ENCODE data around the gene HMG20A.

The HMG20A gene

DNA sequence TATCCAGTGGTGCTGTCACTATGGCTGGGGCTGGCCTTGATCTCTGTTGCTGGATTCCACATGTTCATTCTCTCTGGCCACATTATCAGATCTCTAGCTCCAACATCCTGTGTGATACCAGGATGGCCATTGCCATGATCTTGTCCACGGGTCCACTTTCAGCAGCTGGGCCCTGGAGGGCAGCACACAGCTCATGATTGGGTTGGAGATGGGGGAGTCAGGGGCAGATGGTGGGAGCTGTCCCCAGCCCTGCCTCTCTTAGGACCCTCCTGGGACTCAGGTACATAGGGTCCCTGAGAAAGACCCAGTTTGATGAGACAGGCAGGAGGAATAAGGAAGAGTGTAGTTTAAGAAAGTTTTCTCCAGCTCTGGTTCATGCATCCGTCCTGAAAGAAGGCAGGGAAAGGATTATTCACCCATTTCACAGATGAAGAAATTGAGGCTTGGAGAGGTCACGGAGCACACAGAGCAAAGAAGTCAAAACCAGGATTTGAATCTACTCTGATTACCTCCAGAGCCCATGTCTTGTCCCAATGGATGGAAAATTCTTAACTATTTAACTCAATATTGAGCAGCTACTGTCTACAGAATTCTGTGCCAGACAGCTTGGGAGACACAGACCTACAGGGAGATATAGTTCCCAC is 111.5 kb downstream of the HMG20A start:
- Histone ChIP-seq H3K4me3 (ENCODE audit: low read depth in 1 of 5, low read length in 5 of 5) (no peak overlapping the region), H3K4me1 (ENCODE audit: control insufficient read depth in 5 of 5, insufficient read depth in 5 of 5, low read length in 5 of 5) (peaks cover 0 to 22% (median 15%) of the 10 kb centered on the region in 5 donors), H3K36me3 (ENCODE audit: control insufficient read depth in 5 of 5, insufficient read depth in 5 of 5, low read length in 5 of 5) (no peaks in the 10 kb centered on the region), H3K9me3 (ENCODE audit: control insufficient read depth in 5 of 5, low read length in 5 of 5) (no peaks in the 10 kb centered on the region), H3K9ac (ENCODE audit: low read length in 5 of 5) (no peak overlapping the region), H3K27me3 (ENCODE audit: control insufficient read depth in 5 of 5, insufficient read depth in 4 of 5, low read length in 5 of 5) (no peaks in the 10 kb centered on the region), H3K27ac (ENCODE audit: low read depth, low read length) (no peak overlapping the region)

DNA sequence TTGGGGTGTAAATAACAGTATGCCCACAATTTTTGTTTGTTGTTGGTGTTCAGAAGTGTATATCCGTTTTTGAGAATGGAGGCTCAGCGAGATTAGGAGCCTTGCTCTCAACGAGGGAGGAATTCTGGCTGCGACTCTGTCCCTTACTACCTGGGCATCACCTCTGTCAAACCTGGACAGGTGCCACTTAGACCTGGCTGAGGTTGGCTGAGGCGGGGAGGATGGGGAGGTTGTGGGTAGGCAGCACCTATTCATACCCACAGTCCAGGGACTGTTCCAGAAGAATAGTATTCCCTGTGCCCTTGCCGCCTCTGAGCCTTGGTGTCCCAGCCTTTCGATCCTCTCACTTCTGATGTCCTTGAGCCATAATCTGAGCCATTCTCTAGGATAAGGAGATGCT is 112.2 kb downstream of the HMG20A start:
- Histone ChIP-seq H3K4me1 (ENCODE audit: control insufficient read depth in 5 of 5, insufficient read depth in 5 of 5, low read length in 5 of 5) (peaks cover 0 to 17% (median 10%) of the 10 kb centered on the region in 5 donors), H3K27ac (ENCODE audit: low read depth, low read length) (no peak overlapping the region), H3K27me3 (ENCODE audit: control insufficient read depth in 5 of 5, insufficient read depth in 4 of 5, low read length in 5 of 5) (no peaks in the 10 kb centered on the region), H3K9me3 (ENCODE audit: control insufficient read depth in 5 of 5, low read length in 5 of 5) (no peaks in the 10 kb centered on the region), H3K36me3 (ENCODE audit: control insufficient read depth in 5 of 5, insufficient read depth in 5 of 5, low read length in 5 of 5) (no peaks in the 10 kb centered on the region), H3K4me3 (ENCODE audit: low read depth in 1 of 5, low read length in 5 of 5) (no peak overlapping the region), H3K9ac (ENCODE audit: low read length in 5 of 5) (no peak overlapping the region)

DNA sequence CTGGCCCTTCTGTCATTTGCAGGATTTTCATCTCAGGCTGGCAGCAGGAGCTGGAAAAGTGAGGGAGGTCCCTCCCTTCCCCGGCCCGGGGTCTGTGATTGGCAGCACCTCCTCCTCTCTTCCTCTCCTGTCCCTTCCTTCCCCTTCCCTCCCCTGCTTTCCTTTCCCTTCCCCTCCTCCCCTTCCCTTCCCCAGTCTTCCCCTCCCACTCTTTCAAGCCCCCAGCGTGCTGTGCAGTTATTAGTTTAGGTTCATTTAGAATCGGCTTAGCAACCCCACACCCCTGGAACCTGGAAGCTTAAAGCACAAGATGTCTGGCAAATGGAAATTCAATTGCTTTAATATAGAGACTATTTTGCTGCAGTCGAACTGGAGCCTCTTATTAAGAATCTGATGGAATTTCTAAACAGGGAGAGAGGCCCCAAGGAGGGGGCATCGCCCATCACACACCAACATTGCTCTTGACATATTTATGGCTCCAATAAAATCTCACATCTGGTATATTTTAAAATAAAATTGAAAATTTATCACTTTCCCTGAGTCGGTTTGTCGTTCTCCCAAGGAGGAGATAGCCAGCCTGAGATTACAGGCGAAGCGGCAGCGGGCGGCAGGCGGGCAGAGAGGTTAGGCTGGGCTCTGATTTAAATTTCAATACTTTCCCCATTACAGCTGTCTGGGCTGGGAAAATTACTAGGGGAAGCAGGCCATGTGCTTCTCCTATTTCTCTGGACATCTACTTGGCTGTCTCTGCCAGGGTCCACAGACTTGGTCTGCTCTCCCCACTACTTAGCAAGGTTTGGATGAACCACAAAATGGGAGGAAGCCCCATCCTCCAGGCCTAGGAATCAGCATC is 113.1 kb downstream of the HMG20A start:
- Histone ChIP-seq H3K27me3 (ENCODE audit: control insufficient read depth in 5 of 5, insufficient read depth in 4 of 5, low read length in 5 of 5) (peaks cover 0 to 2% (median 0%) of the 10 kb centered on the region in 5 donors), H3K9ac (ENCODE audit: low read length in 5 of 5) (no peak overlapping the region), H3K9me3 (ENCODE audit: control insufficient read depth in 5 of 5, low read length in 5 of 5) (no peaks in the 10 kb centered on the region), H3K27ac (ENCODE audit: low read depth, low read length) (no peak overlapping the region), H3K4me1 (ENCODE audit: control insufficient read depth in 5 of 5, insufficient read depth in 5 of 5, low read length in 5 of 5) (peaks cover 0 to 12% (median 2%) of the 10 kb centered on the region in 5 donors), H3K4me3 (ENCODE audit: low read depth in 1 of 5, low read length in 5 of 5) (no peak overlapping the region), H3K36me3 (ENCODE audit: control insufficient read depth in 5 of 5, insufficient read depth in 5 of 5, low read length in 5 of 5) (no peaks in the 10 kb centered on the region)
